Stimulated activated CD4-positive, alpha-beta T cell treated with anti-CD3 and anti-CD28 coated beads, Interleukin-2, amount 100 ng/mL, for 4 hours (primary cell): ENCODE measurements around the gene PTPRH.
"Not testable (repeated sequence)": the region's sequence is repeated elsewhere in the genome, so short reads cannot be mapped to it uniquely, and the experiment has no call there.

ENCODE experiments used
- DNase-seq: peaks from one replicate; pipeline ENCODE4 v3.0.0-alpha.2; 2020; ENCODE audit warnings: low read depth

PTPRH gene

DNA sequence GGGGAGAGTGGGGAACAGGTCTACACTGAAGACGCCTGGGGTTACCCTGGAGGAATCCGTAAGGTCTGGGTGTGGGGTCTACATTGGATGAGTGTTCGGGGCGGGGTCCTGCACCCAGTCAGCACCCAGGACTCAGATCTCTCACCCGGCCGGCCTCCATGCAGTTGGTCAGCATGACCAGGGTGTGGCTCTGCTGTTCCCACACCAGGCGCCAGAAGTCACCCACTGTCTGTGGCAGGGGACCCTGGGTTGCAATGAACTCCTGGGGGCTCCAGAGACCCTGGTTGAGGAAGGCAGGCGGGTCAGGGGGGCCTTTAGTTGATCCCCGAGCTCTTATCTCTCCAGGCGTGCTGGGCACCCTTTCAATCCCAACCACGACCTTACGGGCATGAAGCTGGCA is 23.2 kb downstream of the PTPRH start:
- no peak for DNase-seq

DNA sequence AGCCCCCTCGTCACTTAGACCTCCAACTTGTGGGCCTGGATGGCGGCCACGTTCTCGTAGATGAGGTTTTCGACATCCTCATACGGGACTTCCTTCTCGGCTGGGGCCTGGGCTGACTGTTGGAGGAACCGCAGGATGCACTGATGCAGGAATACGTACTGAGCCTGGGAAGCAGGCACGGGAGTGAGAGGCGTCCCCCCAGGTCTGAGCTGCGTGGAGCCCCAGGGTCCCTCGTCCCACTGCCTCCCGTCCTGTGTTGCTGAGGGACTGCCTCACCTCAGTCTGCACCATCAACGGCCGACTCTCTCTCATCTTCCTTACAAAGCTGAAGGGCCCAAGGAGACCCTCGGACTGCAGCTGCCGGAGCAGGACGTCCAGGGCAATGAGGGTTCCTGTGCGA is 27.6 kb downstream of the PTPRH start:
- no peak for DNase-seq

DNA sequence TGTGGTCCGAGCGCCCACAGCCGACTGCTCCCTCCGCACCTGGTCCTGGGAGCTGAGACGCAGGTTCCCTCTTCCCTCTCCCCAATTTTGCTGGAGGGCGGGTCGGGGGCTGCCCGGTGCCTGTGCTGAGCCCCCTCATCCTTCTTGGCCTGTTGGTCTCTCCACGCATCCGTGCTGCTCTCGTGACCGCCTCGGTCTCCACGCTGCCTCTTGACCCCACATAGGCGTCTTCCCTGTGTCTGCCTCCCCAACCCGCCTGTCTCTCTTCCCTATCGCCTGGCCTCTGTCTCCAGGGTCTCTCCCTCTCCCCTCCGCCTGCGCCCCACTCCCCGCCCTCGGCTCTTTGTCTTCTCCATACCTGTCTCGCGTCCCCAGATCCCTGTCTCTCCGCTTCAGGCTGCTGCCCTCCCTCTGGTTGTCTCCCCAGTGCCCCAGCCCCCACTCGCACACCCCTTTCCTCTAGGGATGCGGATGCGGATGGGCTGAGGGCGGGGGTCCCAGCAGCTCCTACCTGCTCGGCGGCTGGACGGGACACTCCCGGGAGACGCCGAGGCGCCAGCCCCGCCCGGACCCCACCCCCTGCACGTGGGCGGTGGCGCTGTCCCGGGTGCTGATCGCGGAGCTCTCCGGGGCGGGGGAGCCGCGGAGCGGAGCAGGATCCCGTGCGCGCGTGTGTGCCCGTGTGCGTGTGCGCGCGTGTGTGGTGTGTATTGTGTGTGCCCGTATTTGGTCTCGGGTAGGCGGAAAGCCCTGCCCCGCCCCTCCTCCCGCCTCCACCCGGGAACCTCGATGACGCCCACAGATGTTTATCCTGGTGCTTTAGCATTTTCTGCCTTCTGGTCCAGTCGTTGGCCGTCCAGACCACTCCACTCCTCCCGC is 29.5 kb downstream of the PTPRH start, which contains the start of gene SYT5:
Gene SYT5 (minus strand): TSS at position 684 of the 879 bp plus-strand sequence. CDS start 1,248 bp downstream, outside the sequence.
- DNase-seq, result peak; percentile 35

DNA sequence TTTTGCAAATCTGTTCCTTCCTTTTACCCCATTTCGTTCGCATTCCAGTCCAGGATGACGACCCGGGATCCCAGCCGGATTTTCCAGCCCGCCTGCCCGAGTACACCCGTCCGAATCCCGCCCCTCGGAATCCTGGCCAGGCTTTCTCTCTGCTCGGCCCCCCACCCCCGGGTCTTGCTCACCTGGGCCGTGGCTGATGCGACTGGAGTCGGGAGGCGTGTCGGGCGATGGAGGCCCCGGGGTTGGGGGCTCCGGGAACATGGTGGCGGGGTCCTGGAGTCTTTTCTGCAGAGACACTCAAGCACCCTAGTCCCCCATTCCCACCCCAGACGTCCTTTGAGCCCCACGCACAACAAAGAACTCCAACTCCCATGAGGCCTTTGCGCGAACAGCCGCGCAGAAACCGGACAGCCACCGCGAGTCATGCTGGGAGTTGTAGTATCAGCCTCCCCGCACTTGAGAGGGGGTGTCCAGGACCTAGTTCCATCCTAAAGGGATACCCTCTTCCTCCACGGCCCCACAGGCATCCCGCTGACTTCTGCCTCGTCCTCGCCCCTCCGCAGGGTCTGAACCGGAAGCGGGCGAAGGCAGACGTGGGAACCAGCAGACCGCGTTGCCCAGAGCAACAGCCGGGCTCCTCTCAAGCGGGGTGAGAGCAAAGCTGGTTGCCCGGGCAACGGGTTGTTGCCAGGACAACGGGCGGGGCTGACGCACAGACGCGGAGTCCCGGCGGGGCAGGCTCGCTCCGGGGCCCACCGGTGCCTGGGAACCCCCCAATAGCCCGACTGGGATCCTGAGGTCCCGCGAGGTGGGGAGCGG is 30.3 kb downstream of the PTPRH start:
- DNase-seq, result peak; percentile 80

DNA sequence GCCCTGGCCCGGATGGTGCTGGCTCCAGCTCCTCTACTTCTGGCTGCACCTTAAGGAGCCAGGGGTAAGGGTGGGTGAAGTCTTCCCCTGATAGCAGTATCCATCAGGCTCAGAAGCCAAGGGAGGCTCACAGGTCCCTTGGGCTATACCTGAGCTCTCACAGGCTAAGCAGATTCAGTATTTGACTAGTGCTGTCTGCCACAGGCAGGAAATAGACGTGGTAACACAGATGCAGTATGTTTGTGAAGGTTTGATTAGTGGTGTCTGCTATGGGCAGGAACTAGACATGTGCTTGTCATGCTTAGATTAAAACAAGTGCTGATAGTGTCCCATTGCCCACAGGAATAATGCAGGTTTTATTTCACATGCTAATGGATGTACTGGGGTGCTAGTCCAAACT is 33.2 kb downstream of the PTPRH start:
- DNase-seq, result no peak

DNA sequence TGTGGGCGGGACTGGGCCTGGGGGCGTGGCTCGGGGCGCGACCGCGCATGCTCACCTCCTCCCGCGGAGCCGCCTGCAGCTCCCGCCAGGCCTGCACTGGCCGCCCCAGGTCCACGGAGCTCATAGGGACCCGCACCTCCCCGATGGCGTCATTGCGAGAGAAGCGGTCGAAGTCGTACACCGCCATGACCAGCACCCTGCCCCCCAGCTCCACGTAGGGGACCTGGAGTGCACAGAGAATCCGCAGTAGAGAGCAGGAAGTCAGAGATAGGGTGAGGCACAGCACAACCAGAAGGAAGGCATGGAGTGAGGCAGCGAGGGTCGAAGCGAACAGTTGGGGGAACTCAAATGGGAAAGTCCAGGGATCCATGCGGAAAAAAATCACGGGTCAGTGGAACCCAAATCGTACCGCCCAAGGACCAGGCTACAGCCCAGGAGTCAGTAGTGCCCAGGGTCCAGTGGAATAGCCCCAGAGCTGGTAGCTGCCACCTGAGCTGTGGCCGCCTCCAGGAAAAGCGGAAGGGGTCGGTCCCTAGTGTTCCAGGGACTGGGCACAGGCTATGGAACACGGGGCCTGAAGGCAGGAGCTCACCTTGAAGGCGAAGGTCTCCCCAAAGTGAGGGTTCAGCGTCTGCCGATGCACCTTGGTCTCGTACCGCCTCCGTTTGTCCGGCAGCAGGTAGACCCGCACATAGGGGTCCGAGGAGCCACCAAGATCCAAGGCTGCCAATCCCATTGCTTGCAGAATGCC is 34.0 kb downstream of the PTPRH start:
- no peak for DNase-seq

DNA sequence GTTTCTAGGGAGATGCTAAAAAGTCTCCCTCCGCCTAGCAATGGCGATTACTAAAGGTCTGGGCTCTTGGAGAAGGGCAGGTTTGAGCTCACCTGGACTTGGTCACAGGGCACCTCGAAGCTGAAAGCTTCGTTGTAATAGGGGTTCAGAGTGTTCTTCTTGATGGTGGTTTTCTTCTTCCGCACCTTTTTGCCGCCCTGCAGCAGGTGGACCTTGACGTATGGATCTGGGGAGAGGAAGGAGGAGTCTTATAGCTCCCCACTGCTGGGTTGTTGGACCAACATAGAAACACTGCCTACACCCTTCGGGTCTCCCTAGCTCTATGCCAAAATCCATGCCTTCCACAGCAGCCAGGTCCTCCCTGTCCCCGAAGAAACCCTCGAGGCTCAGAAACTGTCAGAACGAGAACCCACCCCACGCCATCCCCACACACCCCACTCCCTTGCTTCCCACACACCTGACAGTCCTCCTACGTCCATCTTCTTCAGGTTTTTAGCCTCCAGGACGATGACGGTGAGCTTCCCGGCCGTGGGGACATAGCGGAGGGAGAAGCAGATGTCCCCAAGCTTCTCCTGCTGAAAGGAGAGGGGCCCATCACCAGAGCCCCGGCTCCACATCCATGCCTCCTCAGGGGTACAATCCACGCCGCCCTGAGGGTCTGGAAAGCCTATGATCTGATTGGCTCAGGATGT is 34.7 kb downstream of the PTPRH start:
- no peak for DNase-seq

DNA sequence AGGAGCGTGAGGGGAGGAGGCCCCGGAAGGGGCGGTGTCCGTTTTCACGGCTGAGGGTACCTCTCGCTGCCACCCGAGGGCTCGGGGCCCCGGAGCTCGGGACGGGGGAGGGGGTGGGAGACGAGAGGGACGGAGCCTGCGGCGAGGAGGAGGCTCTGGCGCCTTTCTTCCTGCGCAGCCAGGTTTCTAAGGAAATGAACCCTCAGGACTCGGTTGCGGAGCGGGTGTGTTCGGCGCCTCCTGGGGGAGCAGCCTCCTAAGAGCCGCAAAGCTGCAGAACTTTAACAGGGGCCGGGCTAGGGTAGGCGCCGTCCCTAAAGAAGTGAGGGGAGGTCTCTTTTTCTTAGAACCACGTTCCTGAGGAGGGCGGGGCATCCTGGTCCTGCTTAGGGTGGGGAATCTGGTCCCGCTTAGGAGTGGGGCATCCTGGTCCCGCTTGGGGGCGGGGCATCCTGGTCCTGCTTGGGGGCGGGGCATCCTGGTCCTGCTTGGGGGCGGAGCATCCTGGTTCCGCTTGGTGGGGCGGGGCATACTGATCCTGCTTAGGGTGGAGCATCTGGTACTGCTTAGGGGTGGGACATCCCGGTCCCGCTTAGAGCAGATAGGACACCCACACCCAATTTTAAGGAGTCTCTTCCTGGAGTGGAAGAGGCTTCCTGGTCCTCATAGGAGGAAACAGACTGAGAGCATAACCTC is 35.4 kb downstream of the PTPRH start:
- no peak for DNase-seq

DNA sequence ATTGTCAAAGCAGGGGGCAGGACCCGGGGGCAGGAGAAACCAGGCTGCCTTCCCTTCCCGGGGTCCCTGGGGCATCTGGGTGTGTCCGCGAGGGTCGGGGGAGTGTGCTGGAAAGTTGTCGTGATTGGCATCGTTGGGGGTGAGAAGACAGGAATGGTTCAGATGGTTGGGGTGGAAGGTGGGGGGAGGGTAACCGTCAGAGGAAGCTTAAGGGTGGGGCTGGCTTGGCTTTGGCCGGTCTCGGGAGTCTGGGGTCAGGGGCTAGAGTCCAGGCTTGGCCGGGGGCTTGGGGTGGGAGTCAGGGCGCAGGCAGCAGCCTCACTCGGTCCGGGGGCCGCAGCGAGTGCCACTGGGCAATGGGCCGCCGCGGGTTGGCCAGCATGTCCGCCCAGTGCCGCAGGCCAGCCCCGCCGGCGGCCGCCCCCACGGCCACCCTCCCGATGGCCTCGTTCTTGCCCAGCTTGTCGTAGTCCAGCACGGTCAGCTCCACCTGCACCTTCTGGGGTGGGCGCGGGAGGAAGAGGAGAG is 36.1 kb downstream of the PTPRH start:
- DNase-seq, result no peak

DNA sequence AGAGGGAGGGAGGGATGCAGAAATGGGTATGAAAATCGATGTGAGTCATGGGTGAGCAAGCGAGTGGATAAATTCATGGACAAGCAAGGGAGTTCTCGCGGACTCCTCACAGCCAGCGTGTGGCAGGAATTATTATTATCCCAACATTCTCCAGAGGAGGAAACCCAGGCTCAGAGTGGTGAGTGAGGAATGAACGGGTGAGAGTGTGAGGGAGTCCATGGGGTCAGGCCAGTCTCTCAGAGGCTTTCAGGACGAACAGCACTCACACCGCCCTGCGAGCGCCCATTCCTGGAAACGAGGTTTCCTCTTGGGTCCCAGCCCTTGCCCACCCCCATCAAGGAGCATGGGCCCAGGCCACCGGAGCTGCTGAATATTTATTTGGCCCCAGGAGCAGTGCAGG is 36.6 kb downstream of the PTPRH start:
- no peak for DNase-seq

DNA sequence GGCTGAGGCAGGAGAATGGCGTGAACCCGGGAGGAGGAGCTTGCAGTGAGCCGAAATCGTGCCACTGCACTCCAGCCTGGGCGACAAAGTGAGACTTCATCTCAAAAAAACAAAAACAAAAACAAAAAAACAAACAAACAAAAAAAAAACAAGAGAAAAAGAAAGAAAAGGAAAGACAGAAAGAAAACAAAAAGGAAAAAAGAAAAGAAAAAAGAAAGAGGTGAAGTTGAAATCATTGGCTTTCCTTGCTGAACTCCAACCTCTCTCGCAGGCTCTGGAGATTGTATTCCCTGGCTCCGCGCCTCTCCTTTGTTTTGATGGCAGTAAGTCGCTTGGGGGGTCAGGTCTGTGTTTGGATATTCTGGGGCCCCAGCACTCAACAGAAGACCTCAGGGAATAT is 37.0 kb downstream of the PTPRH start:
- DNase-seq, result not testable (repeated sequence)

DNA sequence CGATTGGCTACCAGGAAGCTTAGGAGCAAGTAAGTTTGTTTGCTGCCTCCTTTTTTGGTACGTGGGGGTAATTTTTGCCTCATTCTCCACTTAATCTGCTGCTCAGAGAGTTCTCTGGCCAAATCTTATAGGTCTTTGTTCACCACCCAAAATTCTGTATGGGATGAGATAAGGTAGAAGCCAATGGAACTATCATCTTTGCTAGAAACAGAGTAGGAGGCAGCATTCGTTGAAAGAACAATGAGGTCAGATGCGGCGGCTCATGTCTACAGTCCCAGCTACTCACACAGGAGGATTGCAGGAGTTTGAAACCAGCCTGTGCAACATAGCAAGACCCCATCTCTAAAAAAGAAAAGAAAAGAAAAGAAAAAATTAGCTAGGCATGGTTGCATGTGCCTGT is 37.9 kb downstream of the PTPRH start:
- DNase-seq, result no peak

DNA sequence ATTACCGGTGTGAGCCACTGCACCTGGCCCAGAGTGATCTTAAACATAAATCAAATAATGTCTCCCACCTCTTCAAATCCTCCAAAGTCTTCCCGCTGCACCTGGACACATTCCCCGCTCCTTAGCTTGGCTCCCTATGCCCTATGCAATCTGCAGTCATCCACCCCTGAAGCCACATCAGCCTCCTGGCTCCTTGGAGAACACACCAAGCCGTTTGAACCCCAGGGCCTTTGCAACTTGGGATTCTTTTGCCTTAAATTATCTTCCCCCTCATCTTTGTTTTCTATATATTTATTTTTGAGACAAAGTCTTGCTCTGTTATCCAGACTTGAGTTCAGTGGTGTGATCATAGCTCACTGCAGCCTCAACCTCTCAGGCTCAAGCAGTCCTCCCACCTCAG is 40.2 kb downstream of the PTPRH start:
- DNase-seq, result no peak

DNA sequence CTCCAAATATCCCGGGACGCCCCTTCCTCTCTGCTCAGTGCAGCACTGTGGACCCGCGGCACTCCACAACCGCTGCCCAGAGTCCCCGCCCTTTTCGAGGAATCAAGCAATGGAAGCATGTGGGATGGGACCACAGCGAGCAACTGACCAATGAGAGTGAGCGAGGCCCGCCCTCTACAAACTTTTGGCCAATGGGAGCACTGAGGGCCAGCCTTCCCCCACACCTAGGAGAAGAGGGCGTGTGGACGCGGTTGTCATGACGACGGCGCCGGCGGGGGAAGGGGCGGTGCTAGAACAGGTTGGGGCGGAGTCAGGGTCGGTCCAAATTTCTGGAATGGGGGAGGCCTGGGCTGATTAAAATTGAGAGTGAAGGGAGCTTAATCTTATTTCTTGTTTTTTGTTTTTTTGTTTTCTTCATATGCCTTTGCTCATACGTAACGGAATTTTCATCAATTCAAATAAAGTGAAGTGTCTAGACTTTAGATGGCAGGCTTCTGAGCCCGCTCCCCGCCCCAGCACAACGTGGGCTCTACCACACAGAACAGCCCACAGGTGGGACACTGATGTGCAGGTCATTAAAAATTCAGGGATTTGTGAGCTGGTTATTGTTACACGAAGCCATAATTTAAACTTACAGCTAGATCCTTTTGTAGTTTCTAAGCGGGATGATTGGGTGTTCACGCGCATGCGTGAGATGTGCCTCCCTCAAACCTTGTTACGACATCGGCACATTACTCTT is 42.6 kb downstream of the PTPRH start, which contains the start of gene DNAAF3:
Gene DNAAF3 (minus strand): TSS at position 84 of the 739 bp plus-strand sequence. CDS start 200 bp downstream, outside the sequence.
- DNase-seq, result peak; percentile 51

DNA sequence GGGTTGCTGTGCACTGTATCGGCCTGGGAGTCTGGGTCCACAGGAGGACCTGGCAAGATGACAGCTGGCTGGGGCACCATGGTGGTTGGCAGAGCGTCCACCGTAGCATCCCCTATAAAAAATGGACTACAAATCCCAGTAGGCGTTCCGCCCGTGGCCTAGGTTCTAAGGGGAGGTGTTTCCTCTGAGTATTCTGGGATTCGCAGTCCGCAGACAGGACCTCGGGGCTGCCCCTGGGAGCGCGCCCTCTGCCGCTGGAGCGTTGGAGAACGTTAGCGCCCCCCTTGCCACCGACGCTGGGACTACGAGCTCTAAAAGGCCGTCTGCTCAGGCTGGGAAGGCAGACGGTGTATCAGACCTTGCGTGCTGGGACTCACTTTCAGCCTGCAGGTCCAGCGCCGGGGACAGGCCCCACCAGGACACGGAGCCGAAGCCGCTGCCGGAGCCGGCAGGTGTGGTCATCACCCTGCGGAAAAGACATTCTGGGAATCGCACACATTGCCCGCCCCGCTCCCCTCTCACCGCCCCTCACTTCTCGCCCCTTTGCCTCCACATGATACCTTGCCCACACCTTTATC is 43.3 kb downstream of the PTPRH start:
- peak; percentile 24 for DNase-seq

DNA sequence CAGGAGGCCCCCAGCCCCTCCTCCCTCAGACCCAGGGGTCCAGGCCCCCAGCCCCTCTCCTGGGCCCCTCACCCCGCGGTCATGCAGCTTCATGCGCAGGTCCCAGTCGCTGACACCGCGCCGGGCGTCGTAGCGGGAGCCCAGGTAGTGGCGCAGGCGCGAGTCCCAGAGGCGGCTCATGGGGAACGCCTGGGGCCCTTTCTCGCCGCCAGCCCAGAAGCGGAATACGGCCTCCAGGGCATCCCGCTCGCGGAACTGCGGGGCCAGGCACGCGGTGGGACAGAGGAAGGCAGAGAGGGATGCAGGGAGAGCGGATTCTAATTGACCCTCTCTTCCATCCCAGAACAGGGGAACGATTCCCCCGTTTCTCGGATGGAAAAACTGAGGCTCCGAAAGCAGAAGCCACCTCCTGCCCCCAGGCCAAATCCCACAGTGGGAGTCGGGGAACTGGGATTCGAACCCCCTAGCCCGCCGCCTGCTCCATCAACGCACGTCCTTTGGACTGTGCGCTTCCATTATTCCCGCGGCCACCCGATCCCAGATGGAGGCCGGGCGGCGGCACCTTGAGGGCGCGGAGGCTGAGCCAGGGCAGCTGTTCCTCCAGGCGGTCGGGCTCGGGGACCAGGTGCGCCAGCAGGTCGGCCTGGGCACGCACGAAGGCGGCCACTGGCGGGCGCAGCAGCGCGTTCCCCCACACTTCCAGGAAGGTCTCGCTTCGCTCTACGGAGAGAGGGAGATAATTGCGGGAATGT is 47.6 kb downstream of the PTPRH start:
- no peak for DNase-seq

DNA sequence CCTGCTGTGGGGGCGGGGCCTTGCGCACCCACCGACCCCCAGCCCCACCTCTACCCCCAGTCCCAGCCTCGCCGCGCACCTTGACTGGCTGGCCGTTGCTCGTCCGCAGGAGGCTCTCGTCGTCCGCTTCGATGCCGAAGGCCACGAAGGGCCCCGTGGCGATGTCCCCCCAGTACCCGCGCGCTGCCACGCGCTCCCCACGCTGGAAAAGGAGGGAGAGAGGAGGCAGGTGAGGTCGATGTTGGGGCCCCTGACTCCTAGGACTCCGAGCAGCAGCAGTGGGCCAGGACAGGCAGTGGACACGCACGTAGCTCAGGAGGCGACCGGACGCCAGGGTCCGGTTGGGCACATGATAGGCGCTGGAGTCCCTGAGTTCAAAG is 48.3 kb downstream of the PTPRH start:
- DNase-seq, result no peak

DNA sequence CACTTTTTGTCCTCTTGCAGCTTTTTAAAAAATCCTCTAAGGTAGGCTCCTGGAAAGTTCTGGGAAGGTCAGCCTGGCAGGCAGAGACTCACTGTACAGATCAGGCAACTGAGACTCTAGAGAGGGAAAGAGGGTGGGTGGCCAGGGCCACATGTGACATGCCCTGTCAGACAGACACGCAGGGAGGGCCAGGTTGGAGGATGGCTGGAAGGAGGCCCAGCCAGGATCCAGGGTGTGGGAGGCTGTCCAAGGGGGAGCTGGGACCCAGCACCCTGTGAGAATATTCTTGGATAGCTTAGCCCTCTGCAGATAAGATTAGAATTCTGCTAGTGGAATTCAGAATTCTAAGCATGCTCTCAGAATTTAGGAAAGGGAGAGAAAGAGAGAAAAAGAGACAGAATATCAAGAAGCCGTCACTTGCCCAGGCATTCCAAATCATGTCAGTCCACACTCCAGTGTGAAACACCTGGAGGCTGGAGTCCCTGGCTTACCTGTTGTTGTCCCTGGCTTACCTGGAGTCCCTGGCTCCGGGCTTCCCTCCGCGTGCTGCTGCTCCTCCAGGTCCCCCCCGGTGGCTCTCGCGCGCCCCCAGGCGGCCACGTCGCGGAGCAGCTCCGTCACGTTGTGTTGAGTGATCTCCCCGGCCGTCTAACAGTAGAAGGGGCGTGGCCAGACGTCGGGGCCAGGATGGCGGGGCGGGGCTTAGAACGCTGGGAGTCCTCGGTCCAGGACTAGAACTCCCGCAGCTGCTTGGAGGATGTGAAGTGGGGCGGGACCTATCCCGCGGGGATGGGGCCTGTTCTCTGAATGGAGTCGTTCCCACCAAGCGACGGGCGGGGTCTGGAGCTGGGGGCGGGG is 48.9 kb downstream of the PTPRH start:
- peak; percentile 81 for DNase-seq
